ENCODE data around the gene PARP1.
"Not testable (repeated sequence)": the region's sequence is repeated elsewhere in the genome, so short reads cannot be mapped to it uniquely, and the experiment has no call there.

PARP1 gene

DNA sequence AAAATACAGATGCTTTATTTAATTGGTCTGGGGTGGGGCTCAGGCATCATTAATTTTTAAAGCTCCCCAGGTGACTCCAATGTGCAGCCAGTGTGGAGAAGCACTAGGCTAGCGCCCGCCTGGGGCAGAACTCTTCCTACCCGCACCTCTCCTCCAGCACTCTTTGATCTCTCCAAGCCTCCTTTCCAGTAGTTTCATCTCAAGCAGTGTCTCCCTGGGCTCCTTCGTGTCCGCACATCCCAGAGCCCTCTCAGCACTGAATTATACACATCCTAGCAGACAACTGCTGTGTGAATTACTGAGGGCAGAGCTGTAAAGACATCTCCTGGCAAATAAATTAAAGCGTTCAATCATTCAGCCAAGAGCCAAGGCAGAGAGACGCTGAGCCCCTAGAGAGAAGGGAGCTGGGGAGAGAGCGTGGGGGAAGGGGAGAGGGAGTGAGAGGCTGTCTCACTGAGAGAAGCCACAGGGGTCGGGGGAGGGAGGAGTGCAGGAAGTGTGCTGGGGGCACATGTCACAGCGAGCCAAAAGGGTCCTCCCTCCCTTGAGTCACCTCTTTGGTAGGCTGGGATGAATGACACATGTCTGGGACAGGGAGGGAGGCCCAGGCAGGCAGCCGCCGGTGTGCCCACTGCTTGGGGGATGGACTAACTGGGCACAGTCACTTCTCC lies 21.0 kb upstream of the PARP1 start:
- DNase-seq, result no peak

DNA sequence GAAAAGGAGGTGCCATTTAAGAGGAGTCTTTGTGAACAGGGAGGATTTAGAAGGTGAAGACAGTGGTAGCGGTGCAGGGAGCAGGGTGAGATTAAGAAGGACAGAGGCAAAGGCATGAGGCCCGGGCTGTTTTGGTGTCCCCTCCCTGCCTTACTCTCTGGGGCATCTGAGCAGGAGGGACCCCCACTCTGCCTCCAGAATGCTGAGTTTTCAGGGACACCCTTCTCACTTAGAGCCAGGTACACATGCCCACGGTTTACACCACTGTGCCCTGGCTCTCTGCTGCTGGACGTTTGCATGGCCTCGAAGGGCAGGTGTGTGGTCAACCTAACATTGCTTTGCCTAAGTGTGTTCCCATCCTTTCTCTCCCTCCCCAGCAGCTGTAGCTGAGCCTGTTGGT lies 20.5 kb upstream of the PARP1 start:
- DNase-seq, result no peak

DNA sequence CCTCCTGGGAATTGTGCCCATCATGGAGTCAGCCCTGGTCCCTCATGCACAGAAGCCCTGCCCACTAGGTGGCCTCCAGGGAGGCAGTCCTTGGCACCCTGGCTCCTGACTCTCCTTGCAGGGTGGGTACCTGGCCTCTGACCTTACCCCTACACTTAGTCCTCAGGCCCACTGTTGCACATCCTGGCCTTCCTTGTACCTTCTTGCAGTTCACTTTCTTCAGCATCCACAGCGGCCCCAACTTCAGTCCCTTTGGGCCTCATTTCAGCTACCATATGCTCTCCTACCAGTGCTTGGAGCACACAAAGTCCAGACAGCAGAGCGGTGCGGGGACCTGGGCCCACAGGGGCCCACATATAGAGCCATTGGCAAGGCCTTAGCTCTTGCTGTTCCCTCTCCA lies 19.2 kb upstream of the PARP1 start:
- DNase-seq, result no peak

DNA sequence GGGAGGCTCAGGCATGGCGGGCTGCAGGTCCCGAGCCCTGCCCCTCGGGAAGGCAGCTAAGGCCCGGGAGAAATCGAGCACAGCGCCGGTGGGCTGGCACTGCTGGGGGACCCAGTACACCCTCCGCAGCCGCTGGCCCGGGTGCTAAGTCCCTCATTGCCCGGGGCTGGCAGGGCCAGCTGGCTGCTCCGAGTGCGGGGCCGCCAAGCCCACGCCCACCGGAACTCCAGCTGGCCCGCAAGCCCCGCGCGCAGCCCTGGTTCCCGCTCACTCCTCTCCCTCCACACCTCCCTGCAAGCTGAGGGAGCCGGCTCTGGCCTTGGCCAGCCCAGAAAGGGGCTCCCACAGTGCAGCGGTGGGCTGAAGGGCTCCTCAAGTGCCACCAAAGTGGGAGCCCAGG lies 18.5 kb upstream of the PARP1 start:
- not testable (repeated sequence) for DNase-seq

DNA sequence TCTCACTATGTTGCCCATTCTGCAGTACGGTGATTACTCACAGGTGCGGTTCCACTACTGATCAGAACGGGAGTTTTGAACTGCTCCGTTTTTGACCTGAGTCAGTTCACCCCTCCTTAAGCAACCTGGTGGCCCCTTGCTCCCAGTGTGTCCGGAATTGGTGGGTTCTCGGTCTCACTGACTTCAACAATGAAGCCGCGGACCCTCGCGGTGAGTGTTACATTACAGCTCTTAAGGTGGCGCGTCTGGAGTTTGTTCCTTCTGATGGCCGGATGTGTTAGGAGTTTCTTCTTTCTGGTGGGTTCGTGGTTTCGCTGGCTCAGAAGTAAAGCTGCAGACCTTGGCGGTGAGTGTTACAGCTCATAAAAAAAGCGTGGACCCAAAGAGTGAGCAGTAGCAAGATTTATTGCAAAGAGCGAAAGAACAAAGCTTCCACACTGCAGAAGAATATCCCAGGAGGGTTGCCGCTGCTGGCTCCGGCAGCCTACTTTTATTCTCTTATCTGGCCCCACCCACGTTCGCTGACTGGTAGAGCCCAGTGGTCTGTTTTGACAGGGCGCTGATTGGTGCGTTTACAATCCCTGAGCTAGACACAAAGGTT lies 17.6 kb upstream of the PARP1 start:
- DNase-seq, result peak; percentile 33 to 47

DNA sequence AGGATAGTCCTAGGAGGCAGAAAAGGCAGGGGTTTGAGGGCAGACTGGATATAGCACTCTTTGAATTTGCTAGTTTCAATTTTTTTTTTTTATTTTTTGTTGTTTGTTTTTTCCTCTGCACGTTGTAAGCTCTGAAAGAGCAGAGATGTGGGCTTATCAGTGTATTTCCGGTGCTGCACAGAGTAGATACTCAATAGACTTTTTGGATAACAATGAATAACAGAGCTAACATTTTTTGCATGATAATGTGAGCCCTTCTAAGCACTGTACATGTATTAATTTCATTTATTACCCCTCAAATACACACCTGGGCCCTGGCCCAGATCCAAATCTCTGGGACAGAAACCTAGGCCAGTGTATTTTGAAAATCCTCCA lies 17.1 kb upstream of the PARP1 start:
- no peak for DNase-seq

DNA sequence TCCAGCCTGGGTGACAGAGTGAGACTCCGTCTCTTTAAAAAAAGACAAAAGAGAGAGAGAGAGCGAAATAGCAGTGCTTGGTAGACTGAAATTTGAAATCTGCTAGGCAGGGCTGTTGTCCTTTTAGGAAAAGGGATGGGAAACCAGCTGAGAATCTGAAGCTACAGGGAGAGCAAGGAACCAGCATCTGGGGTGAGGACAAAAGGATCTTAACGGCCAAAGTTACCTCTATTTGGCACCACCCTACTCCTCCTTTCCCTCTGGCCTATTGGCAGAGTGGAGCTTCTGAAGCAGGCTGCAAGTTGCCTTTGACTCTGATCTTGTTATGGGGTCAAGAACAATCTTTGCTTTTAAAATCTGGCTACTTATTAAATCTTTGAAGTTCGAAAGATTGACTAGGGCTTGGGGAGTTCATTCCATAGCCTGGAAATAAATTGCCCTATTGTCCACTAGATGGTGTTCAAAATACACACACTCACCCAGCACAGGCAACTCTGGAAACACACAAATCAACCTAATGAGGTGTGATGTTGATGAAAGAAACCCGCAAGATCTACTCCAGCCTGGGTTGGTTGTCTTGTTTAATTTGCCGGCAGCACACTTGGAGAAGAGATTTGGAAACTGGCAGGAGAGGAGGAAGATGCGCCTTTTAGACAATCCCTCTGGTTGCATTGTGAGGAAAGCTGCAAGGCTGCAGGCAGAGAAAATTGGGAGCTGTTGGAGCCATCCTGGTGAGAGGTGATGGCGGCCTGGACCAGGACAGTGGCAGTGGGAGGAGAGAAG lies 16.5 kb upstream of the PARP1 start:
- no peak for DNase-seq

DNA sequence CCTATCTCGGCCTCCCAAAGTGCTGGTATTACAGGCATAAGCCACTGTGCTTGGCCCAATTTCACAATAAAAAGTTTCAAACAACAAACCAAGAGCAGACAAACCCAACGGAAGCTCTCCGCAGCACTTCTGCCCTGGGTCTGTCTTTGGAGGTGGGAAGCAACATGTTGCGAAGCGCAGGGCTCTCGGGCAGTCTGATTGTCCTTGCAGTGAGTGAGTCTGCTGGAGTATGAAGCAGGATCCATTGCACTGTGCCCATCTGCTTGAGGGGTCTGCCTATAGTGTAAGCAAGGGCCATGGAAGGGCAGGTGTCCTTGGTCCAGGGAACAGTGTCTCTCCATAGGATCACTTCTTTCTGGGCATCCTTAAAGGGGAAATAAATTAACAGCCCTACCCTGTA lies 14.6 kb upstream of the PARP1 start:
- DNase-seq, result no peak

DNA sequence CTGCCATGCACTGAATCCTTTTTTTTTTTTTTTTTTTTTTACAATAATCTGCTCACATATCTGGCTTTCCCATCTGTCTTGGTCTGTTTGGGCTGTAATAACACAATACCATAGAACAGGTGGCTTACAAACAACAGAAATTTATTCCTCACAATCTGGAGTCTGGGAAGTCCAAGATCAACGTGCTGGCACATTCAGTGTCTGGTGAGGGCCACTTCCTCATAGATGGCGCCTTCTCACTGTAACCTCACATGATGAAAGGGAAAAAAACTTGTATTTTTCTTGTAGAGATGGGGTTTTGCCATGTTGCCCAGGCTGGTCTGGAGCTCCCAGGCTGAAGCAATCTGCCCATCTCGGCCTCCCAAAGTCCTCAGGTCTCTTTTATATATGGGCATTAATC lies 13.0 kb upstream of the PARP1 start:
- no peak for DNase-seq

DNA sequence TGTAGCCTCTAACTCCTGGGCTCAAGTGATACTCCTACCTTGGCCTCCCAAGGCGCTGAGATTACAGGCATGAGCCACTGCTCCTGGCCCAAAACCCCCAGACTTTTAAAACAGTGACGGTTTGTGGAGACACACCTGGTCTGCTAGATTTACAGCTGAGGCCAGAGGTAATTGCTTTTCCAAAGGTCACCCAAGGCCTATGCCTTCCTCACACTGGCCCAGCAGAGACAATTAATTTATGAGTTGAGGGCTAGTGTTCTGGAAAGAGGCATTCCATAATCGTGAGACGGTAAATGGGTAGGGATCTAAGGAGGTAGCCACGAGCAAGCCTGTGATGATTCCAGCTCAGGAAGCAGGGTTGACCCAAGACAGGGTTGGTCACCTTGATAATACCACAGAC lies 12.4 kb upstream of the PARP1 start:
- no peak for DNase-seq

DNA sequence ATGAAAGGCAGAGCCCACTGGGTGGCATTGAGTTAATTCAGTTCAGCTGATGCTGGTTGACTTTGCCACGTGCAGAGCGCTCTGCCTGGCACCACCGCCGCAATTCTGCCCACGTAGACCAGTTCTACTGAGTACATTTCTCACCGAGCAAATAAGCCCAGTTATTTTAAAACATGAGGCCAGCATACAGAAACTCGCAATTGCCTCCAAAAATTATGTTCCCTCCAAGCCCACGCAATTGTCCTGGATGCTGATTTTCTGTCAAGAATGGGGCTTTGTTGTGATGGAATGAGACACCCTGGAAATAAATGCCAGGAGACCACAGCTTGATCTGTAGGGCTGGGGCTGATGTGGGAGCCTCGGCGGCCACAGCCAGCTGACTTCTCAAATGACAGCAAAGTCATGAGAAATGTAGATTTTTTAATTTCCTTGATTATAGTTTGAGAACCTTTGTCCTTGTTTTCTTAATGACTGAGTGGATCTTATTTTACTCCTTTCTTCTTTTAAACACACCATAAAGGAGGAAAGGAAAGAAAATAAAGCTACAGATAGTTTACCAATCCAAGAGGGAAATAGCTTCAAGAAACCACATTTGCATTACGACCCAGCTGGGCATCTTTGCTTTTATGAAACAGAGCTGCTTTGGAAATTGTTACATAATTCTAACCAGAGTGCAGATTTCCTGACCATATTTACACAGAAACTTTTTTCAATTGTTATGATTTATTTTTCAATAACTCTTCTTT lies 11.6 kb upstream of the PARP1 start:
- DNase-seq, result no peak

DNA sequence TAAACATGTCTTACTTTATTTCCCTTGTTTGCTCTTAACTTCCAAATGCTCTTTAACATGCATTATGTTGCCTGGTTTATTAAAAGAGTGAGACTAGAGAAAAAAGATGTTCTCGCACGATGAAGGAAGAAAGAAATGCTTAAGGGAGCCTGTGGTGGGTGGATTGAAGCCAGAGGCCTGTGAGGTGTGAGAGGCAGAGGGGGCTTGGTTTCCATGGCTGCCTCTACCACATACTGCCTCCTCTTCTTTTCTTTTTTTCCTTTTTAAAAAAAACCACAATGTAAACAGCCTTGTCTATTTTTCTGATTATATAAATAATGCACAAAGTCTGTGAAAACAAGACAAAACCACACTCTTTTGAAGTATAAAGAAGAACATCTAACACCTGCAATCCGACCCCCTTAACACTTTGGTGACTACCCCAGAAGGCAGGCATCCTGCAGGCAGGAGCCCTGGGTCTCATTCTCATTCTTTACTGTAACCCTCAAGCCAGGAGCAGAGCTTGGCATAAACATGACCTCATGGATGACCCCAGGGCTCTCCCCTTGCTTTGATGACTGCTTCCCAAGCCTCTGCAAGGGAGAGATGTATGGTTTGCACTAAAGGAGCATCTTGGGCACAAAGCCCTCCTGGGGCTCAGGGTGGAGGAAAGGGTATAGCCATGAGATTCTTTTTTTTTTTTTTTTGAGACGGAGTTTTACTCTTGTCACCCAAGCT lies 10.1 kb upstream of the PARP1 start:
- DNase-seq, result no peak

DNA sequence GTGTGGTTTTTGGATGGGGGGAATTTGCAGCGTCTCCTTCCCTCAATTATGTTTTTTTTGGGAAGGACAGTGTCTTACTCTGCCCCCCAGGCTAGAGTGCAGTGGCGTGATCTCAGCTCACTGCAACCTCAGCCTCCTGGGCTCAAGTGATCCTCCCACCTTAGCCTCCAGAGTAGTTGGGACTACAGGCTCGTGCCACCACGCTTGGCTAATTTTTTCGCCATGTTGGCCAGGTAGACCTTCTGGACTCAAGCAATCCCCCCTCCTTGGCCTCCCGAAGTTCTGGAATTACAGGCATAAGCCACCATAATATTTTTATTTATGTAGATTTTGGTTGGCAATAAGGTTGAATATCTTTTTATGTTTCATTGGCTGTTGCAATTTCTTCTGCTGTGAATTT lies 9.5 kb upstream of the PARP1 start:
- no peak for DNase-seq

DNA sequence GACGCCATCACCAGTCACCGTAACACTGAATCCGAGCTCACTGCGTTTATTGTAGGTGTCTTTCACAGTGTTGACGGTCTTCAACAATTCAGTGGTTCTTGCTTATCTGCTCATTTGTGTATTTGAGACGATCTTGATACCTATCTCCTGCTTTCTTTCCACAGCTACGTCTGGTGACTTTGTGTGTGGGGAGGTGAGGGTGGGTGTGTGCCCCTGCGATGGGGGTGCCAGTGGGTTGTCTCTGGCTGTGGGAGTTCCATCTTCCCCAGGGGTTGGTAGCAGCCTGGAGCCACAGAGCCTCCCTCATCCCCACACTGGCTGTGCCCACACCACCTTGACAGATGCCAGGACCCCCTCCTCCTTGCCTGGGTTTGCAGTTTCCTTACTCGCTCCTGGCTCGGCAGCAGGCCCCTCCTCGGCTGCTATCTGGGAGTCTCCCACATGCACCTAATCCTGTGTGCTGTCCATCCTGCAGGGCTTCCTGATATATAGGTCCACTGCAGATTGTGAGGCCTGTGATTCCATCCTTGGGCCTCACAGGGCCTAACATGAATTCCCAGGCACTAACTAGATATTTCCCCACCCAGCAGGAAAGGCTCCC lies 6.3 kb upstream of the PARP1 start:
- DNase-seq, result no peak

DNA sequence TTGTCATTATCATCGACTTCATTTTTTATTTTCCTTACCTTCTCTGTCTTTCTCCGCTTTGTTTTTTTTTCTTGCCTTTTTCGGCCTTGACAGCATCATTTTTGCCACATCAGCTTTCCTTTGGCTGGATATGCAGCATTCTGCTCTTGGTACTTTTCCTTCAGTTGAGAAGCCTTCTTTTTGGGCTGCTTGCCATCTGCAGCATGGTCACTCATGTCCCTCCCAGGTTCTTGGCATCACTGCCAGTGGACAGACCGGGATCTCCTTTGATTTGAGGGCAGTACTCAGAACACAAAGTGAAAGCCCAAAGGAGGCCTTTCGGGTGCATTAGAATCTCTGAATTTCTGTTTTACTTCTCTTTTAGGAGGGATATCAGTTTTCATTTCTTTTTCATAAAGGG lies 3.7 kb upstream of the PARP1 start:
- DNase-seq, result no peak

DNA sequence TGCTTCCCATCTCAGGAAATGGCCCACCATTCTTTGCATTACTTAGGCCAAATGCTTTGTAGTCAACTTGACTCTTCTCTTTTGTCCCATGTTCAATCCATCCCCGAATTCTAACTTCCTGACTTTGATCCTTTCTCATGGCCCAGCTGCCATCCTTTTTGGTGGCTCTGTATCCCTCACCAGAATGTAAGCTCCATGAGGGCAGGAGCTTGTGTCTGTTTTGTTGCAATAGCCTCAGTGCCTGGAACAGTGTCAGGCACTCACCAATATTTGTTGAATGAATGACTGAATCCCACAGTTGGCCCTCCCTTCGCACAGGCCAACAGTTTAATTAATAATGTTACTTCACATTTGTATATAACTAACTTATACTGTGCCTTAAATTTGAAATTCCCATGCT lies 3.1 kb upstream of the PARP1 start:
- no peak for DNase-seq

DNA sequence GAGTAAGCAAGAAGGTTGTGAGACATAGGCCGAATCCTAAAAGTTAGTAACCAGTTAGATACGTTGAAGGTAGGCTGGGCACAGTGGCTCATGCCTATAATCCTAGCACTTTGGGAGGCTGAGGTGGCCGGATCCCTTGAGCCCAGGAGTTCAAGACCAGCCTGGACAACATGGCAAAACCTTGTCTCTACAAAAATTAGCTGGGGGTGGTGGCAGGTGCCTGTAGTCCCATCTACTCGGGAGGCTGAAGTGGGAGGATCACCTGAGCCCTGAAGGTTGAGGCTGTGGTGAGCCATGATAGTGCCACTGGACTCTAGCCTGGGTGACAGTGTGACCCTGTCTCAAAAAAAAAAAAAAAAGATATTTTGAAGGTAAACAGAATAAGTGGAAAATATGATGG lies 1.5 kb upstream of the PARP1 start:
- DNase-seq, result no peak

DNA sequence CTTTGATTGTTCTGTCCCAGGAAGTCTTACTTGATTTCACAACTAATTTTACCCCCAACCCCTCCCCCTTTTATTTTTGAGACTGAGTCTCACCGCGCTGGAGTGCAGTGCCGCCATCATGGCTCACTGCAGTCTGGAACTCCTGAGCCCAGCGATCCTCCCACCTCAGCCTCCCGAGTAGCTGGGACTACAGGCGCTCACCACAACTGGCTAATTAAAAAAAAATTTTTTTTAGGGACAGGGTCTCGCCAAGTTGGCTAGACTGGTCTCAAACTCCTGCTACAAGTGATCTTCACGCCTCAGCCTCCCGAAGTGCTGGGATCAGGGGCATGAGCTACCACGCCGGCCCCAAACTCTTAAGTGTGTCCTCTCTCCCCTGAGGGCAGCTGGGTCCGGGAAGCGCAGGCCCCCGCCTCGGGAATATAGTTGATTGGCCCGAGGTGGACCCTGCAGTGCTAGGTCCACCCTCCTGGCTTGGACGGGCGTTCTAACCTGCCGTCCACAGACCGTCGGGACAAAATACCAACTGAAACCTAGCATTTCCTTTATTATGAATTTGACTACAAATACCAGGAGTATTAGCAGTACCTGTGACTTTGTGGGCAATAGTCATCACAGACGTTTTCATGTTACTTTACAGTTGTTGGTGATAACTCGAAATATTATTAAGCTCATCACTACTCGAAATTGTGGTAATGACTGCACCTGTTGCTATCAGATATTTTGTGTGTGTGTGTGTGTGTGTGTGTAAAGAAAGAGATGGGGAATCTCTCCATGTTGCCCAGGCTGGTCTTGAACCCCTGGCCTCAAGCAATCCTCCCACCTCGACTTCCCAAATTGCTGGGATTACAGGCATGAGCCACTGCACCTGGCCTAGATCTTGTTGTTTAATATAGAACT lies 642 bp upstream of the PARP1 start:
- DNase-seq, result no peak

DNA sequence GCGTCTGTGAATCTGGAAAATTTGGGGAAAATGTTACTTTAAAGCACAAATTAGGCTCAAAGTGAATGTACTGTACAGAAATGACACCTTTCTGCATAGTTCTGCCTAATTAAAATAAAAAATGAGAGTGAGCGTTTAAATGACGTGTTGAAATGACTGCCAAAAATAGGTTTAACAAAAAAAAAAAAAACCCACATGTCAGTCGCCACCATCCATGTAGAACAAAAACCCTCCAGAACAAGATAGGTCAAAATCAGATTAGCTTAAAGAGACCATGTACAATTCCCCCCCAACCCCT lies 745 bp downstream of the PARP1 start:
- no peak for DNase-seq

DNA sequence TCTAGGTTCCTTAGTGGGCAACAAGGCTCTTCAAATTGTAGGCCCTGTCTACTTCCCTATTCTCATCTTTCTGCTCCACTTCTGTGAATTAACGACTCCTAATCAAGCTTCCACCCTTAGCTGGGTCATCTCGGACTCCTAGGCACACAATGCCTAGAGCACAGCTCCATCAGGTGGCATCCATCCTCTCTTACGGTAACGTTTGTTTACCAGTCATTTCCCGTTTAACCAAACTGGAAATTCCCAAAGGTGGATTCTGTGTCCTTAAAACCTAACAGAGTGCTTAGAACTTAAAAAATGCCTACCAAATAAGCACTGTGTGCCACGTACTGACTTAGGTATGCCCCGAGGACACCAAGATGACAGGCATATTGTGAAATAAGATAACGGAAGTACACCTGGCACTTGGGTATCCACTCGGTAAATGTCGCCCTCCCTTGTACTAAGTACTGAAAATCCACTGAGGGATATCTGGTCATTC lies 1.5 kb downstream of the PARP1 start:
- peak in 1 of 2 experiments; percentile 16 for DNase-seq

DNA sequence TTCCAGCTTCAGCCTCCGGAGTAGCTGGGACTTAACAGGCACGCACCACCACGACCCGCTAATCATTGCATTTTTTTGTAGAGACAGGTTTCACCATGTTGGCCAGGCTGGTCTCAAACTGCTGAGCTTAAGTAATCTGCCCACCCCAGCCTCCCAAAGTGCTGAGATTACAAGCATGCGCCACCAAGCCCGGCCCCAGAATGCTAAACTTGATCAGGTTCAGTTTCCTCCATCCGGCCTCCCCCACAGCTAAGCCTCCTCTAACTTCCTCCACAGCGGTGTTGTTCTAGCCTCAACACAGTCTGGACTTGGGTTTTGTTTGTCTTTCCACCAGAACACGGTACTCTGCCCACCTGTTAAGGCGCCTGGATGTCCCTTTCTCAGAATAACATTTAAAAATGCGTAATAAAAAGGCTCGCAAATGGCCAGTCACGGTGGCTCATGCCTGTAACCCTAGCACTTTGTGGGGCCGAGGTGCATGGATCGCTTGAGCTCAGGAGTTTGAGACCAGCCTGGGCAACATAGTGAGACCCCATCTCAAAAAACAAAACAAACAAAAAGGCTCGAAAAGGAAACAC lies 2.4 kb downstream of the PARP1 start:
- peak; percentile 13 to 29 for DNase-seq

Data from activated CD4-positive, alpha-beta T cell treated with anti-CD3 and anti-CD28 coated beads, Interleukin-2, amount 50 U/mL, for 48 hours (primary cell).